NCI-H2107 treated with DMSO at 0.1 percent for 48 hours (cell line): Measurements from ENCODE around the gene NAALAD2.
"Not testable (repeated sequence)": the region's sequence is repeated elsewhere in the genome, so short reads cannot be mapped to it uniquely, and the experiment has no call there.

ENCODE experiments used
- DNase-seq: peaks from one replicate; lab custom pipeline; 2025; ENCODE audit not compliant: unreplicated experiment; lab: John Stamatoyannopoulos, UW

NAALAD2 gene

GRCh38 chr11:90134478-90135003, at the start of gene NAALAD2:
TSS of gene NAALAD2 (plus strand) at chr11:90134663. CDS start at chr11:90134759, 96 bp downstream.
- peak; percentile 1 for DNase-seq

DNA sequence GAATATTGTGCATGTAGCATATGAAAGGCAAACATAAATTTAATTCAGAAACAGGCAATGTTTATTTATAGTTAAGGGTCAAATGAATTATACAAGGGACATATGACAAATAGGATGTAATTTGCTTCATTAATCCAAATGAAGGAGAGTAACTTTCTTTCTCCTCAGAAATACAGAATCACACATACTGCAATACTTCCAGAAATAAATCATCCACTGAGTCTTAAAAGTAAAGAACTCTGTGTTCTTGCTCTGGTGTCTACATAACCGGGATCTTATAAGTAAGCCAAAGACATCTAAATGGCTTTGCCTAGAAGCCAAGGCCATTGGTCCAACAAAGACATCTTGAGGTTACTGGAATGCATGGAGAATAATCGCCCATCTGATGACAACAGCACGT, 48.8 kb upstream of the NAALAD2 start, which contains the start of gene UBTFL1:
Gene UBTFL1 (plus strand): TSS at position 301 of the 400 bp plus-strand sequence. CDS start 0 bp downstream, at position 301.
- not testable (repeated sequence) for DNase-seq

DNA sequence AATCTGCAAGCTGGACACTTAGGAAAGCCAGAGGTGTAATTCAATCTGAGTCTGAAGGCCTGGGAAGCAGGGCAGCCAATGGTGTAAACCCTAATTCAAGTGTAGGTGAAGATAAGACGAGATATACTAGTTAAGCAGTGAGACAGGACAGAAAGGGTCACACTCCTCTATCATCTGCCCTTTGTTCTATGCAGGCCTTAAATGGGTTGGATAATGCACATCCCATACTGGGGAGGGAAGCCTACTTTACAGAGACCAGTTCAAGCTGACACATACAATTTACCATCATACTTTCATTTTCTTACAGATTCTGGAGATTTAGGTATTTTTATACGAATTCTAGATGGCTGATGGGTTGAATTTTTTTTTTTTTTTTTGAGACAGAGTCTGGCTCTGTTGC, 45.7 kb upstream of the NAALAD2 start:
- not testable (repeated sequence) for DNase-seq

- not testable (repeated sequence) for DNase-seq
Observed at GRCh38 chr11:90095230-90095924, 39.1 kb upstream of the NAALAD2 start.

GRCh38 chr11:90098261-90098660, 36.2 kb upstream of the NAALAD2 start:
- DNase-seq = not testable (repeated sequence)

DNA sequence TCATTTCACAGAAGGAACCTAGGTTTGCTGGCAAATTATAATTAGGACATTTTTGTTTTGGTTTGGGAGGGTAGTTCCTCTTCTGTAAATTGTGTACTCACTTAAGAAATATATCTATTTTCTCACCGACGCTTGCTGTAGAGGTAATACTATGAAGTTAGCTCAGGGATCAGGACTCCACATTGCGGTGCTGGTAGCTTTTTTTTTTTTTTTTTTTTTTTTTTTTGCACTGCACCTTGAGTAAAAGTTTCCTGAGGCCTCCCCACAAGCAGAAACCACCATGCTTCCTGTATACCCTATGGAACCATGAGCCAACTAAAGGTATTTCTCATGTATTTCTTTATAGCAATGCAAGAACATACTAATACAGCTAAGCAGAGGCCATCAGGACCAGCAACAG, 34.0 kb upstream of the NAALAD2 start:
- no peak for DNase-seq

- DNase-seq = no peak
Observed at GRCh38 chr11:90113541-90113940, 20.9 kb upstream of the NAALAD2 start.

- no peak for DNase-seq
Observed at GRCh38 chr11:90120191-90120590, 14.3 kb upstream of the NAALAD2 start.

- no peak for DNase-seq
Observed at GRCh38 chr11:90124371-90124770, 10.1 kb upstream of the NAALAD2 start.

DNA sequence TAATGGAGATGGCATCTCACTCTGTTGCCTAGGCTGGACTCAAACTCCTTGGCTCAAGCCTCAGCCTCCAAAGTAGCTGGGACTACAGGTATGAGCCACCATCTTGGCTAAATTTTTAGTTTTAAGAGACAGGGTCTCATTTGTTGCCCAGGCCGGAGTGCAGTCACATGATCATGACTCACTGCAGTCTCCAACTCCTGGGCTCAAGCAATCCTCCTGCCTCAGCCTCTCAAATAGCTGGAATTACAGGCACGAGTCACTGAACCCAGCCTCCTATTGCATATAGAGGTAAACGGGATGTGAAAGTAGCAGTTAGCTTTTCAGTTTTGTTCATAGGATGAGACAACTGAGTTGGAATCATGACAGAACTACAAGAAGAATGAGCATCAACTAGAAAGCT, 9.5 kb upstream of the NAALAD2 start:
- no peak for DNase-seq

DNA sequence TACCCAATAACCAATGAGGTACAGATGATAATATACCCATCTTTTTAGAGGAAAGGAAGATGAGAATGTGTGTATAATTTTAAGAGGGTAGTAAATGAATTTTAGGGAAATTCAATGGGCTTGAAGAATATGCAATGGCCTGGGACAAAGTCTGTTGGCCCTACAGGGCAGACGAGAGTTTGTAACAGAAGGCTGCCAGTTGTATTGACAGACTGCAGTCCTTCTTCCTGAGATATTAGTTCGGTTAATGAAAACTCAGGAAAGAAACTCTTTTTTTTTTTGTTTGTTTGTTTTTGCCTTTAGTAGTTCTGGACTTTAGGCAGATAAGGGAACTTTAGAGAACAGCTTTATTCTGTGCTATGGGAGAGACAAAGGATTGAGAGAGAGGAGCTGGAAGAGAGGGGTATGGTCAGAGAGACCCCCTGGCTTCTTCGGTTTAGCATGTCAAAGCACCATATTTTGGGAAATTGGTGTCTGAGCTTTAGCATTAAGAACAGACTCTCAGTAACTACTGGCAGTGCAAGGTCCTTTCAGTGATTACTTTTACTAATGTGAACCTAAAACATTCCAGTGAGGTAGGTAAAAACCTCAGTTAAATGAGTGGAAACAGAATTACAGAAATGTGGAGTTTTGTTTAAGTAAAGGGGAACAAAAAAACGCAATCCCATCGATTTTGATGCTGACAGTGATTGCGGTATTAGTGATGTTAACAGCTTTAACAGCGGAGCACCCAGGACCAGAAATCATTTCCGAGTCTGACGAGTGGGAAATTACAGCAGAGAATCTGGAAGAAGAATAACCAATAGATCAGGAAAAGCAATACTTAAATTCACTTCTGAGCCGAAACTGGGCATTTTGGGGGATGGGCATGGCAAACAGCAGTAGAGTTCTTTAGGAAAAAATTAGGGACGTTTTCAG, 644 bp upstream of the NAALAD2 start:
- no peak for DNase-seq

DNA sequence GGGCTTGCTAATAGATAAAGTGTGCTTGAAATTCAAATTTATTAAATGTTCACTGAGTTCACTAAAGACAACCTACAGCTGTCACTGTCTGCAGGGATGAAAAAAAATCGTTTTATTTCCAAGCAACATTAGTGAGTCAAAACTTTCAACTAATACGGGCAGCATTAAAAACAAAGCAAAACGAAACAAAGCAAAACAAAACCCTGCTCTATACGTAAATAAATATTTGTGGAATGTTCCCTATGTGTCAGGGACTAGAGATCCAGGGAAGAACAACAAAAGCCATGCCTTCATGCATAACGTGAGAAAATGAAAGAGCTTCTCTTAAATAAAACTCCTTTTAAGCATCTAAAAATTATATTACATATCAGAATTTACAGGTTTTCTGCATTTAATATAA, 553 bp downstream of the NAALAD2 start:
- no peak for DNase-seq

DNA sequence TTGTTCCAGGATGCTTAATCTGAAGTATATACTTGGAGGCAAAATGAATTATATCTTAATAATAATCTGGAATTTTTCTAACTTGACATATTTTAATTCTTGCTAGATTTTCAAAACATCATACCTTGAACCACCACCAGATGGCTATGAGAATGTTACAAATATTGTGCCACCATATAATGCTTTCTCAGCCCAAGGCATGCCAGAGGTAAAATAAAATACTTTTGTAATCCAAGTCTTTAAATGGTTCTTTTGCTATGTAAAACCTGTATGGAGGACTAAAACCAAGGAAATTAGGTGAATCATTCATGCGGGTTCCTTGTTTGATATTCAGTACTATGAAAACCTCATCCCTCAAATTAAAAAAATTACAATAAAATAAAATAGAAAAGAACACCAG, 14.4 kb downstream of the NAALAD2 start:
- DNase-seq = no peak

DNA sequence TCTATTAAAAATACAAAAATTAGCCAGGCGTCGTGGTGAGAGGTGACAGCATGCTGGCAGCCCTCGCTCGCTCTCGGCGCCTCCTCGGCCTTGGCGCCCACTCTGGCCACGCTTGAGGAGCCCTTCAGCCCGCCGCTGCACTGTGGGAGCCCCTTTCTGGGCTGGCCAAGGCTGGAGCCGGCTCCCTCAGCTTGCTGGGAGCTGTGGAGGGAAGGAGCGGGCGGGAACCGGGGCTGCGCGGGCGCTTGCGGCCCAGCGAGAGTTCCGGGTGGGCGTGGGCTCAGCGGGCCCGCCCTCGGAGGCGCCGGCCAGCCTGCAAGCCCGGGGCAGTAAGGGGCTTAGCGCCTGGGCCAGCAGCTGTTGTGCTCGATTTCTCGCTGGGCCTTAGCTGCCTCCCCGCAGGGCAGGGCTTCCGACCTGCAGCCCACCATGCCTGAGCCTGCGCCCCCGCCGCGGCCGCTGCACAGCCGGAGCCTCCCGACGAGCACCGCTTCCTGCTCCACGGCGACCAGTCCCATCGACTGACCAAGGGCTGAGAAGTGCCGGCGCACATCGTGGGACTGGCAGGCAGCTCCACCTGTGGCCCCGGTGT, 32.6 kb downstream of the NAALAD2 start:
- not testable (repeated sequence) for DNase-seq

- not testable (repeated sequence) for DNase-seq
Observed at GRCh38 chr11:90167704-90168103, 33.2 kb downstream of the NAALAD2 start.

GRCh38 chr11:90168571-90168970, 34.1 kb downstream of the NAALAD2 start:
- DNase-seq = no peak

- DNase-seq = no peak
Observed at GRCh38 chr11:90171359-90171758, 36.9 kb downstream of the NAALAD2 start.

DNA sequence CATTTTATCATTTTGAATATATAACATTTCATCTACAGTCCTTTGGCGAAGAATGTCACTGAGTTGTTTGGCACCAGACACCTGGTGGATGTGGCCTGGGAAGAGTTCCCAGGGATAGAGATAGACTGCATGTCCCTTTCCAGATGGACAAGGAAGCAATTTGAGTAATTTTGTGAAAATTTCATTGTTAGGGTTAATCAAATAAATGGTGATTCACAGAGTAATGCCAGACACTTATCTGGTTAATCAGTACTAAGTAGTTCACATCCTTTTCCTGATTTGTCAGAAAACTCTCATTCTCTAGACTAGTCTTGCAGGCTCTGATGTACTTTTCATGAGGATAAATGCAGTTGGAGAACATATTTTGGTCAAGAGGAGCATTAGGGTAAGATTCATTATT, 41.6 kb downstream of the NAALAD2 start:
- DNase-seq = no peak

DNA sequence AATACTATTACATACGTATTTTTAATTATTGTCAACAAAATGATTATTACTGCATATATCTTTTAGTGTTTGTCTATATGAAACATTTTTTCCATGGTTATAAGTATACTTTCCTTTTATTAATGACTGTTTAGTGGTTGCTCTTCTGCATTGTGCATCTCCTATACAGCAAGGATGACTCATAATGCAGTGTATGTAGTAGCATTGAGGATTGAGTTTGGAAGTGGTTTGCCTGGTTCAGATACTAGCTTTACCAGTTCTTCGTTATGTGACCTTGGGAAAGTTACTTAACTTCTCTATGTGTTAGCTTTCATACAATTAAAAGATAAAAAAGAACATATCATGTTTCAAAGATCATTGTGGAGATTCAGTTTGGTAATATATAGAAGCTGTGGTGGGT, 44.3 kb downstream of the NAALAD2 start:
- DNase-seq = no peak

DNA sequence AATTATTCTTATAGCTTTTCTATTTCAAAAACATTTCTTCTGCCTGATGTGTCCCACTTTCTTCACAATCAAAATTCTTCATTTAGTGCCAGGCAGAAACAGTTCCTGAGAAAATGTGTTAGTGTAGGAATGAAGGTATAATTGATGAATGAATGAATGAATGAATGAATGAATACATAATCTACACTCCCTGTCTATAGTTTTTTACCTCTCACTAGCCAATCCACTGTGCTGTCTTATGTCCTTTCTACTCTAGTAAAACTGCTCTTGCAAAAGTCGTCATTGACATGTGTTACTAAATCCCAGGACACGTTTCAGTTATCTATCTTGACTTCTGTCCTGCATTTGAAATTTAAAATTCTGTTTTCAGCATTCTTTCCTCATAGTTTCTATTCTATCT, 45.5 kb downstream of the NAALAD2 start:
- no peak for DNase-seq

- DNase-seq = no peak
Observed at GRCh38 chr11:90187839-90188238, 53.4 kb downstream of the NAALAD2 start.
